Neural cell (in vitro differentiated cells): Measurements from ENCODE around the gene SLCO2B1. TPM values are rescaled to one million over a fixed set of nuclear protein-coding genes. Genes with fewer than 3 reads are reported as not detected.

Experiments used
- H2AFZ ChIP-seq: fragments of 200-600, 300-800 bp; sonication (generic), shearing (Covaris generic); 2 replicates; pipeline ENCODE4 v1.6.0; 2014; ENCODE audit warnings: low read depth, mild to moderate bottlenecking, antibody characterized with exemption, low read length, moderate library complexity
- H3F3A ChIP-seq: fragments of 200-600 bp; shearing (Covaris generic); 2 replicates; pipeline ENCODE4 v1.6.1; 2016; ENCODE audit warnings: mild to moderate bottlenecking, moderate library complexity, mixed read lengths, antibody characterized with exemption, low read length; ENCODE audit not compliant: insufficient read depth, poor library complexity, severe bottlenecking
- H3K27ac ChIP-seq: fragments of 200-600, 300-800 bp; sonication (generic), shearing (Covaris generic); 2 replicates; pipeline ENCODE4 v1.5.1; 2014; ENCODE audit warnings: mild to moderate bottlenecking, low read length, moderate library complexity
- H3K27me3 ChIP-seq: fragments of 300-800, 200-600 bp; sonication (generic), shearing (Covaris generic); 2 replicates; pipeline ENCODE4 v1.6.0; 2014; ENCODE audit warnings: mild to moderate bottlenecking, low read depth, low read length, moderate library complexity; ENCODE audit not compliant: insufficient read depth
- H3K36me3 ChIP-seq: fragments of 300-800, 200-600 bp; sonication (generic), shearing (Covaris generic); 2 replicates; pipeline ENCODE4 v1.5.1; 2014; ENCODE audit warnings: mild to moderate bottlenecking, antibody characterized with exemption, low read length, moderate library complexity; ENCODE audit not compliant: insufficient read depth
- H3K4me2 ChIP-seq: fragments of 300-800, 200-600 bp; sonication (generic), shearing (Covaris generic); 2 replicates; pipeline ENCODE4 v1.6.0; 2014; ENCODE audit warnings: mild to moderate bottlenecking, low read length
- H3K4me3 ChIP-seq: fragments of 300-800, 200-600 bp; sonication (generic), shearing (Covaris generic); 2 replicates; pipeline ENCODE4 v1.5.1; 2014; ENCODE audit warnings: mild to moderate bottlenecking, low read length, moderate library complexity
- H3K79me2 ChIP-seq: fragments of 200-600 bp; shearing (Covaris generic); replicated peaks from 2 replicates; pipeline ENCODE4 v1.6.0; 2014; ENCODE audit warnings: mild to moderate bottlenecking, low read length, moderate library complexity; ENCODE audit not compliant: insufficient read depth
- H3K9ac ChIP-seq: fragments of 300-800, 200-600 bp; sonication (generic), shearing (Covaris generic); 2 replicates; pipeline ENCODE4 v1.6.1; 2016; ENCODE audit warnings: mild to moderate bottlenecking, low read length, mixed read lengths
- H3K9me2 ChIP-seq: fragments of 200-600 bp; shearing (Covaris generic); 2 replicates; pipeline ENCODE4 v1.6.1; 2016; ENCODE audit warnings: mild to moderate bottlenecking, low read length, mixed read lengths; ENCODE audit not compliant: insufficient read depth
- H3K9me3 ChIP-seq: fragments of 200-600, 300-800 bp; sonication (generic), shearing (Covaris generic); 2 replicates; pipeline ENCODE4 v1.6.1; 2016; ENCODE audit warnings: mild to moderate bottlenecking, mixed run types, low read length, moderate library complexity, mixed read lengths
- H4K20me1 ChIP-seq: fragments of 200-600 bp; shearing (Covaris generic); 2 replicates; pipeline ENCODE4 v1.6.1; 2016; ENCODE audit warnings: mild to moderate bottlenecking, mixed run types; ENCODE audit not compliant: insufficient read depth
- EP300 ChIP-seq: fragments of 450-650 bp; conservative IDR thresholded peaks from 2 replicates; pipeline ENCODE4 v1.6.1; 2014; ENCODE audit warnings: antibody characterized with exemption, mild to moderate bottlenecking, moderate library complexity; ENCODE audit not compliant: poor library complexity, severe bottlenecking
- EZH2 ChIP-seq: fragments of 200-600, 300-800 bp; shearing (Covaris generic), sonication (generic); IDR thresholded peaks from 2 replicates; pipeline ENCODE4 v1.6.1; 2014; ENCODE audit warnings: antibody characterized with exemption, low read length, borderline replicate concordance, mild to moderate bottlenecking; ENCODE audit not compliant: insufficient read depth, poor library complexity, severe bottlenecking
- MXI1 ChIP-seq: fragments of 450-650 bp; conservative IDR thresholded peaks from 2 replicates; pipeline ENCODE4 v1.6.1; 2014; ENCODE audit warnings: antibody characterized with exemption, mild to moderate bottlenecking; ENCODE audit not compliant: poor library complexity, severe bottlenecking
- POLR2AphosphoS5 ChIP-seq: IDR thresholded peaks from 2 replicates; pipeline ENCODE4 v1.6.1; 2012
- RAD21 ChIP-seq: fragments of 450-650 bp; conservative IDR thresholded peaks from 2 replicates; pipeline ENCODE4 v1.6.1; 2014; ENCODE audit warnings: antibody characterized with exemption, mild to moderate bottlenecking, moderate library complexity
- SMC3 ChIP-seq: fragments of 450-650 bp; conservative IDR thresholded peaks from 2 replicates; pipeline ENCODE4 v1.6.1; 2014; ENCODE audit warnings: antibody characterized with exemption, mild to moderate bottlenecking, moderate library complexity; ENCODE audit not compliant: poor library complexity
- TAF1 ChIP-seq: IDR thresholded peaks from 2 replicates; pipeline ENCODE4 v1.6.1; 2012; ENCODE audit warnings: low read depth
- polyA plus RNA-seq: library from polyadenylated mRNA; depleted of rRNA; stranded (reverse); fragments of >200 nt; gene quantifications from 2 replicates; pipeline ENCODE4 v1.2.3, GENCODE V29; 2014
- TF ChIP-seq, protein P1 (sequence below): IDR thresholded peaks from 2 replicates; pipeline ENCODE4 v1.6.1; 2012; ENCODE audit warnings: borderline replicate concordance
- TF ChIP-seq, protein P2 (sequence below): fragments of 450-650 bp; IDR thresholded peaks from 2 replicates; pipeline ENCODE4 v1.5.1; 2014; ENCODE audit warnings: antibody characterized with exemption, mild to moderate bottlenecking, moderate library complexity; ENCODE audit not compliant: poor library complexity, severe bottlenecking

Gene SLCO2B1
- polyA plus RNA-seq, 1 donor from 2014 or later: not detected

DNA sequence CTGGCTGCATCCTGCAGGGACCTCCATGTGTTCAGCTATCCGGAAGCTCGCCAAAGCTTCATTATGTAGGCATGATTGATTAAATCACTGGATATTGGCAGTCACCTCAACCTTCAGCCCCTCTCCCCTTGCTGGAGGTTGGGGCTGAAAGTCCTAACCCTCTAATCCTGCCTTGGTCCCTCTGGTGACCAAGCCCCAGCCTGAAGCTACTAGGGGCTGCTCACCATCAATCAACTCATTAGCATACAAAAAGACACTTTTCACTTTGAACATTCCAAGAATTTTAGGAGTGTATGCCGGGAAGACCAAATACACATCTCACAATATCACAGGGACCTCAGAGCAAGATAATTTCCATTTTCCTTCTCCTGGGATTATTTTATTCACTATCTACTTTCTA is 50.9 kb downstream of the SLCO2B1 start:
- no peaks in the 10 kb centered on the region for H3K36me3 ChIP-seq
- H3K4me3 ChIP-seq: no peak overlapping the region
- H3K9me2 ChIP-seq: no peaks in the 10 kb centered on the region
- no peaks in the 10 kb centered on the region for H3K27me3 ChIP-seq
- no peak overlapping the region for H2AFZ ChIP-seq
- TF ChIP-seq TAF1 (no peak), SMC3 (no peak), EP300 (no peak), EZH2 (no peak), RAD21 (no peak), POLR2AphosphoS5 (no peak), MXI1 (no peak)
- TF ChIP-seq, protein P1, sequence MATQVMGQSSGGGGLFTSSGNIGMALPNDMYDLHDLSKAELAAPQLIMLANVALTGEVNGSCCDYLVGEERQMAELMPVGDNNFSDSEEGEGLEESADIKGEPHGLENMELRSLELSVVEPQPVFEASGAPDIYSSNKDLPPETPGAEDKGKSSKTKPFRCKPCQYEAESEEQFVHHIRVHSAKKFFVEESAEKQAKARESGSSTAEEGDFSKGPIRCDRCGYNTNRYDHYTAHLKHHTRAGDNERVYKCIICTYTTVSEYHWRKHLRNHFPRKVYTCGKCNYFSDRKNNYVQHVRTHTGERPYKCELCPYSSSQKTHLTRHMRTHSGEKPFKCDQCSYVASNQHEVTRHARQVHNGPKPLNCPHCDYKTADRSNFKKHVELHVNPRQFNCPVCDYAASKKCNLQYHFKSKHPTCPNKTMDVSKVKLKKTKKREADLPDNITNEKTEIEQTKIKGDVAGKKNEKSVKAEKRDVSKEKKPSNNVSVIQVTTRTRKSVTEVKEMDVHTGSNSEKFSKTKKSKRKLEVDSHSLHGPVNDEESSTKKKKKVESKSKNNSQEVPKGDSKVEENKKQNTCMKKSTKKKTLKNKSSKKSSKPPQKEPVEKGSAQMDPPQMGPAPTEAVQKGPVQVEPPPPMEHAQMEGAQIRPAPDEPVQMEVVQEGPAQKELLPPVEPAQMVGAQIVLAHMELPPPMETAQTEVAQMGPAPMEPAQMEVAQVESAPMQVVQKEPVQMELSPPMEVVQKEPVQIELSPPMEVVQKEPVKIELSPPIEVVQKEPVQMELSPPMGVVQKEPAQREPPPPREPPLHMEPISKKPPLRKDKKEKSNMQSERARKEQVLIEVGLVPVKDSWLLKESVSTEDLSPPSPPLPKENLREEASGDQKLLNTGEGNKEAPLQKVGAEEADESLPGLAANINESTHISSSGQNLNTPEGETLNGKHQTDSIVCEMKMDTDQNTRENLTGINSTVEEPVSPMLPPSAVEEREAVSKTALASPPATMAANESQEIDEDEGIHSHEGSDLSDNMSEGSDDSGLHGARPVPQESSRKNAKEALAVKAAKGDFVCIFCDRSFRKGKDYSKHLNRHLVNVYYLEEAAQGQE: no peak
- TF ChIP-seq, protein P2, sequence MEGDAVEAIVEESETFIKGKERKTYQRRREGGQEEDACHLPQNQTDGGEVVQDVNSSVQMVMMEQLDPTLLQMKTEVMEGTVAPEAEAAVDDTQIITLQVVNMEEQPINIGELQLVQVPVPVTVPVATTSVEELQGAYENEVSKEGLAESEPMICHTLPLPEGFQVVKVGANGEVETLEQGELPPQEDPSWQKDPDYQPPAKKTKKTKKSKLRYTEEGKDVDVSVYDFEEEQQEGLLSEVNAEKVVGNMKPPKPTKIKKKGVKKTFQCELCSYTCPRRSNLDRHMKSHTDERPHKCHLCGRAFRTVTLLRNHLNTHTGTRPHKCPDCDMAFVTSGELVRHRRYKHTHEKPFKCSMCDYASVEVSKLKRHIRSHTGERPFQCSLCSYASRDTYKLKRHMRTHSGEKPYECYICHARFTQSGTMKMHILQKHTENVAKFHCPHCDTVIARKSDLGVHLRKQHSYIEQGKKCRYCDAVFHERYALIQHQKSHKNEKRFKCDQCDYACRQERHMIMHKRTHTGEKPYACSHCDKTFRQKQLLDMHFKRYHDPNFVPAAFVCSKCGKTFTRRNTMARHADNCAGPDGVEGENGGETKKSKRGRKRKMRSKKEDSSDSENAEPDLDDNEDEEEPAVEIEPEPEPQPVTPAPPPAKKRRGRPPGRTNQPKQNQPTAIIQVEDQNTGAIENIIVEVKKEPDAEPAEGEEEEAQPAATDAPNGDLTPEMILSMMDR: no peak
- no peak overlapping the region for H3K4me2 ChIP-seq
- no peaks in the 10 kb centered on the region for H4K20me1 ChIP-seq
- H3K27ac ChIP-seq: no peak overlapping the region
- no peaks in the 10 kb centered on the region for H3F3A ChIP-seq
- H3K79me2 ChIP-seq: no peaks in the 10 kb centered on the region
- H3K9ac ChIP-seq: no peak overlapping the region
- H3K9me3 ChIP-seq: no peaks in the 10 kb centered on the region

DNA sequence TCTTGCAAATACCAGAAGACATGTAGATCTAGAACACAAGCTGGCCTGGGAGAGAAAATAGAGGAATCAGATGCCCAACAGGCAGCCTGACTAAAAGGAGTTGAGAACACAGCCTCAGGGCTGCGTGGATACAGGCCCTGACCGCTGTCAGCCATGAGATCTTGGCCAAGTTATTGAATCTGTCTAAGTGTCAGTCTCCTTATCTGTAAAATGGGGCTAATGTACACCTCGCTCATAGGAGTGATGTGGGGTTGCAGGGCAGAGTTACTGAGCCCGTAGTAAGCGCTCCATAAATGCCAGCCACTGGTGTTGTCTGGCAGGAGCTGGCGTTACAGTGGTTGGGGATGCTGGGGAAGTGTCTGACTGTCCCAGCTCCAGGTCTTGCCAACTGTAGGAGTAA is 51.3 kb downstream of the SLCO2B1 start:
- no peak overlapping the region for H3K27ac ChIP-seq
- no peak overlapping the region for H3K9ac ChIP-seq
- no peaks in the 10 kb centered on the region for H3F3A ChIP-seq
- H3K27me3 ChIP-seq: no peaks in the 10 kb centered on the region
- H4K20me1 ChIP-seq: no peaks in the 10 kb centered on the region
- no peaks in the 10 kb centered on the region for H3K36me3 ChIP-seq
- no peaks in the 10 kb centered on the region for H3K9me2 ChIP-seq
- TF ChIP-seq EP300: no peak
- TF ChIP-seq SMC3: no peak
- no peak for TF ChIP-seq MXI1
- TF ChIP-seq, protein P1: no peak
- no peak overlapping the region for H3K4me3 ChIP-seq
- no peak overlapping the region for H3K4me2 ChIP-seq
- H3K9me3 ChIP-seq: no peaks in the 10 kb centered on the region
- no peaks in the 10 kb centered on the region for H3K79me2 ChIP-seq
- no peak overlapping the region for H2AFZ ChIP-seq
